PFSK-1 (cell line): ENCODE data around the gene TSKU.

Source experiments
- POLR2AphosphoS5 ChIP-seq: IDR thresholded peaks from 2 replicates; pipeline ENCODE4 v1.6.1; 2012; ENCODE audit warnings: low read depth, mild to moderate bottlenecking, control low read depth, low read length, moderate library complexity
- REST ChIP-seq, 2 experiments: IDR thresholded peaks; 2 replicates each; pipeline versions ENCODE4 v1.6.1 to v1.8.0; 2011 to 2012; ENCODE audit warnings: low read depth in 2 of 2, low read length in 2 of 2, control low read depth in 1 of 2, inconsistent platforms in 1 of 2, mild to moderate bottlenecking in 1 of 2, moderate library complexity in 1 of 2; ENCODE audit not compliant: insufficient read depth in 1 of 2
- TAF1 ChIP-seq: IDR thresholded peaks from 2 replicates; pipeline ENCODE4 v1.6.1; 2012; ENCODE audit warnings: low read length, control low read depth, borderline replicate concordance; ENCODE audit not compliant: insufficient read depth

GRCh38 chr11:76787911-76788596 lies 4.9 kb downstream of the TSKU start:
- no peak for TF ChIP-seq TAF1
- no peak for TF ChIP-seq POLR2AphosphoS5
- no peak for TF ChIP-seq REST (IDR thresholded peaks at IDR 0.05; ENCODE audit: insufficient read depth in 1 of 2, low read depth in 2 of 2, low read length in 2 of 2)
